ENCODE data around the gene MRPL46. TPM values are rescaled to one million over a fixed set of nuclear protein-coding genes. Genes with fewer than 3 reads are reported as not detected.

MRPL46 gene
- total RNA-seq, 1 donor from 2014 or later, result 17.0 TPM

GRCh38 chr15:88419830-88420229 lies 47.4 kb downstream of the MRPL46 start:
- no peak for TF ChIP-seq CTCF (IDR thresholded peaks at IDR 0.05)
- H3K4me1 Mint-ChIP-seq (ENCODE audit: unreplicated experiment), result no peaks in the 10 kb centered on the region
- no peaks in the 10 kb centered on the region for H3K36me3 Mint-ChIP-seq (ENCODE audit: unreplicated experiment)
- H3K27ac Mint-ChIP-seq (ENCODE audit: unreplicated experiment), result no peak overlapping the region
- no peaks in the 10 kb centered on the region for H3K9me3 Mint-ChIP-seq (ENCODE audit: unreplicated experiment)
- no peak overlapping the region for H3K4me3 Mint-ChIP-seq (ENCODE audit: unreplicated experiment)
- peaks cover 3% of the 10 kb centered on the region for H3K27me3 Mint-ChIP-seq (ENCODE audit: unreplicated experiment)
- DNase-seq (ENCODE audit: extremely low spot score, unreplicated experiment), result no peak

Other genes with a start within 250 kb of the MRPL46 start
- not detected in 2 replicates for gene NTRK3, start 210.6 kb downstream of the MRPL46 start, total RNA-seq
- gene MRPS11, start 320 bp upstream of the MRPL46 start, total RNA-seq, result 41.9 and 51.0 TPM in 2 replicates
- 8.2 and 9.8 TPM in 2 replicates for gene DET1, start 79.3 kb upstream of the MRPL46 start, total RNA-seq
- 25.1 and 26.8 TPM in 2 replicates for gene AEN, start 154.0 kb upstream of the MRPL46 start, total RNA-seq
- gene ISG20, start 171.6 kb upstream of the MRPL46 start, total RNA-seq, result 8.4 and 10.2 TPM in 2 replicates

All from osteocyte (in vitro differentiated cells).